Uterus (tissue), 2 donors: ENCODE data around the gene NFIL3.

ENCODE experiments used
- CTCF ChIP-seq, 4 experiments: fragments of 200-600 bp in 2 of 4; fragments of 450-650 bp in 2 of 4; sonication (generic) in 2 of 4; IDR thresholded peaks; one replicate each; pipeline ENCODE4 v1.5.1; 2016 to 2019; ENCODE audit warnings: antibody characterized with exemption in 4 of 4, mild to moderate bottlenecking in 2 of 4, moderate library complexity in 1 of 4
- POLR2A ChIP-seq, 2 donors: fragments of 450-650 bp; IDR thresholded peaks; one replicate each; pipeline ENCODE4 v1.6.1; 2016; ENCODE audit warnings: antibody characterized with exemption in 2 of 2, mild to moderate bottlenecking in 1 of 2, moderate library complexity in 1 of 2

- TF ChIP-seq CTCF (IDR thresholded peaks at IDR 0.05): no peak
- no peak for TF ChIP-seq POLR2A (IDR thresholded peaks at IDR 0.05)
These were observed 51.7 kb downstream of the NFIL3 start for GRCh38 chr9:91371894-91372293.
